GM20000 (cell line): ENCODE data around the gene NT5DC1.

ENCODE experiments used
- DNase-seq: peaks from one replicate; pipeline ENCODE4 v3.0.0; 2012; ENCODE audit warnings: low spot score
- TF ChIP-seq, protein P1 (sequence below): IDR thresholded peaks from 2 replicates; pipeline ENCODE4 v1.5.1; 2012; ENCODE audit warnings: mild to moderate bottlenecking, control low read depth; ENCODE audit errors: extremely low read depth, missing control alignments

Gene NT5DC1

DNA sequence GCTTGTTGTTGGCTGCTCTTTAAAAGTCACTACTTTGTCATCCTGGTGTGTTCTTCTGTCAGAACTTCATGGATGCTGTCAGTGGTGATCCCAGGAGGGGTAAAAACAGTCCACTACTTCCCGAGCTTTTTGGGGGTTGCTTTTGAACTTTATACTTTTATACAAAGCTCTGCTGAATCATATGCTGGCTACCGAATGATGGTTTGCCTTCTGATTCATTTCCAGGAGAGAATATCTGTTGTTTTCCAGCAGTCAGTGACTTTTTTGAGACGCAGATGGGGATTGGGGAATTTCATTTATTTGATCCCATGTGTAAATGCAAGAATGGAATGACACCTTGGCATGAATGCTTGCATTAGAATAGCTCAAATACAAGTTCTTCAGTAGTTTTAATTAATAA lies 58.0 kb downstream of the NT5DC1 start:
- TF ChIP-seq, protein P1, sequence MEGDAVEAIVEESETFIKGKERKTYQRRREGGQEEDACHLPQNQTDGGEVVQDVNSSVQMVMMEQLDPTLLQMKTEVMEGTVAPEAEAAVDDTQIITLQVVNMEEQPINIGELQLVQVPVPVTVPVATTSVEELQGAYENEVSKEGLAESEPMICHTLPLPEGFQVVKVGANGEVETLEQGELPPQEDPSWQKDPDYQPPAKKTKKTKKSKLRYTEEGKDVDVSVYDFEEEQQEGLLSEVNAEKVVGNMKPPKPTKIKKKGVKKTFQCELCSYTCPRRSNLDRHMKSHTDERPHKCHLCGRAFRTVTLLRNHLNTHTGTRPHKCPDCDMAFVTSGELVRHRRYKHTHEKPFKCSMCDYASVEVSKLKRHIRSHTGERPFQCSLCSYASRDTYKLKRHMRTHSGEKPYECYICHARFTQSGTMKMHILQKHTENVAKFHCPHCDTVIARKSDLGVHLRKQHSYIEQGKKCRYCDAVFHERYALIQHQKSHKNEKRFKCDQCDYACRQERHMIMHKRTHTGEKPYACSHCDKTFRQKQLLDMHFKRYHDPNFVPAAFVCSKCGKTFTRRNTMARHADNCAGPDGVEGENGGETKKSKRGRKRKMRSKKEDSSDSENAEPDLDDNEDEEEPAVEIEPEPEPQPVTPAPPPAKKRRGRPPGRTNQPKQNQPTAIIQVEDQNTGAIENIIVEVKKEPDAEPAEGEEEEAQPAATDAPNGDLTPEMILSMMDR = no peak
- DNase-seq = no peak

DNA sequence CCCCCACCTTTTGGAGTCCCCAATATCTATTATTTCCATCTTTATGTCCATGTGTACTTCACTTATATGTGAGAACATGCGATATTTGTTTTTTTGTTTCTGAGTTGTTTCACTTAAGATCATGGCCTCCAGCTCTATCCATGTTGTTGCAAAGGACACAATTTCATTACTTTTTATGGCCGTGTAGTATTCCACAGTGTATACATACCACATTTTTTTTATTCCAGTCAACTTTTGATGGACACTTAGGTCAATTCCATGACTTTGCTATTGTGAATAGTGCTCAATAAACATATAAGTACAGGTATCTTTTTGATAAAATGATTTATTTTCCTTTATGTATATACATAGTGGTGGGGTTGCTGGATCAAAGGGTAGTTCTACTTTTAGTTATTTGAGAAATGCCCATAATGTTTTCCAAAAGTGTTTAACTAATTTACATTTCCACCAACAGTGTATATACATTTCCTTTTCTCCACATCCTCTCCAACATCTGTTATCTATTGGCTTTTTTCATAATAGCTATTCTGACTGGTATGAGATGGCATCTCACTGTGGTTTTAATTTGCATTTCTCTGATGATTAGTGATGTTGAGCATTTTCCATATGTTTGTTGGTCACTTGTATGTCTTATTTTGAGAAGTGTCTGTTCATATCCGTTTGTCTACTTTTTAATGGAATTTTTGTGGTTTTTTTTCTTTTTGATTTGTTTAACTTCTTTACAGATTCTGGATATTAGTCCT lies 59.3 kb downstream of the NT5DC1 start:
- TF ChIP-seq, protein P1 = no peak
- DNase-seq = no peak

DNA sequence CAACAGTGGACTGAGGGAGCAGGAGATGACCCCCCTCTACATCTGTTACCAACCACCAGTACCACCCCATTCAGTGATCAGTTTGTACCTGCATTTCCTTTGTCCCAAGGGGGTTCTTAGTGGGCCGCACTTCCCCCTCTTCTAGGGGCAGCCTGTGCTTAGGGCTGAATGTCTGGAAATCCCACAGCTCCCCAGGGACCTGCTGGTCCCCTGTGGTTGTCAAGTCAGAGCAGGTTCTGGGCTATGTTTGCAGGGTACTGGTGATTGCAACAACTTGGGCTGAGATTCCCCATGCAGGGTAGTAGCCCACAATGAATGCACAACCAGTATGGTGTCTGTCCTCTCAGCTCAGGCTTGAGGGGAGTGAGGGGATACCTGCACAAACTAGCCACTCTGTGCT lies 64.9 kb downstream of the NT5DC1 start:
- DNase-seq = no peak
- TF ChIP-seq, protein P1 = no peak

DNA sequence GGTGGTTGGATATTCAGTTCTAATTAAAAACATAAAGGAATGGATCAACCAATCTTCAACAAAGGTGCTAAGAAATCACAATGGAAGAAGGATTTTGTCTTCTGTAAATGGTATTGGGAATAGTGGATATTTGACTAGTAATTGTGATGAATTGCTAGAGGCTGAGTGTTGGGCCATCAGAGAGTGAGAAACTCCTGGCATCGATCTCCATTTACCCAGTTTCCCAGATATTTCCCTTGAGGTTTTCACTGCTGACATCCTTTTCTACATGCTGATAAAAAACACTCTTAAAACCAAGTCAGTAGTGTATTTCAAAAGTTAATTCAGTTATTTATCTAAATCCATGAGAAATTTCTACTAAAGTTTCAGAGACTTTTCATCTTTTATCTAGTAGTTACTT lies 65.7 kb downstream of the NT5DC1 start:
- no peak for DNase-seq
- TF ChIP-seq, protein P1 = no peak

DNA sequence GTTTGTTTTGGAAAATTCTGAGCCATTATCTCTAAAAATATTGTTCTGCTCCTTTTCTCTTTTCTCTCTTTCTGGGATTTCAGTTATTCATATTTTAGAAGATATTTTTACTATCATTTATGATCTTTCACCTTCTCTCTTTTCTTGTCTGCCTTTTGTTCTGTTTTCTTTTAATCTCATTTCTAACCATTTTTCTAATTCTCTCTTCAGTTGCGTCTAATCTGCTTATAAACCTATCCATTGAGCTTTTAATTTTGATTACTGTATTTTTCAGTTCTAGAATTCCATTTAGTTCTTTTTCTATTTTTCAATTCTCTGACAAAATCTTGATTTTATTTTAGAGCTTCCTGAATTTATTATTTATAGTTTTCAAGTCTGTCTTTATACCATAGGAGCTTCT lies 67.5 kb downstream of the NT5DC1 start:
- TF ChIP-seq, protein P1 = no peak

DNA sequence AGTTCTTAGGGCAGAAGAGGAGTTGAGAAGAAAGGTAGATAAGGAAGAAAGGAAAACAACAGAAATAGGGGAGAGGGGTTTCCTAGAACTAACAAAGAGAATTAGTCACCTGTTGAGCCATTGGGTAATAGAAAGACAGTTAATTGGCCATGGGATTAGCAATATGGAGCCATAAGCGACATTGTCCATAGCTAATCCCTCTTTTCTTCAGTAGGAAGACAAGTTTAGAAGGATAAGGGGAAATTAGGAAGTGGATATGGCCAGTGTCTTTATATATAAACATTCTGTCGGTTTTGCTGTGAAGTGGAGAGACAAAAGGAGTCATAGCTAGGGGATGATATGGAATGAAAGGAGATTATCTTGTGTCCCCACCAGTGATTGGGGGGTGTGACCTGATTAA lies 69.2 kb downstream of the NT5DC1 start:
- DNase-seq = no peak
- TF ChIP-seq, protein P1 = no peak

More for the DNA sequence above, 67.5 kb downstream of the NT5DC1 start:
- DNase-seq = no peak

DNA sequence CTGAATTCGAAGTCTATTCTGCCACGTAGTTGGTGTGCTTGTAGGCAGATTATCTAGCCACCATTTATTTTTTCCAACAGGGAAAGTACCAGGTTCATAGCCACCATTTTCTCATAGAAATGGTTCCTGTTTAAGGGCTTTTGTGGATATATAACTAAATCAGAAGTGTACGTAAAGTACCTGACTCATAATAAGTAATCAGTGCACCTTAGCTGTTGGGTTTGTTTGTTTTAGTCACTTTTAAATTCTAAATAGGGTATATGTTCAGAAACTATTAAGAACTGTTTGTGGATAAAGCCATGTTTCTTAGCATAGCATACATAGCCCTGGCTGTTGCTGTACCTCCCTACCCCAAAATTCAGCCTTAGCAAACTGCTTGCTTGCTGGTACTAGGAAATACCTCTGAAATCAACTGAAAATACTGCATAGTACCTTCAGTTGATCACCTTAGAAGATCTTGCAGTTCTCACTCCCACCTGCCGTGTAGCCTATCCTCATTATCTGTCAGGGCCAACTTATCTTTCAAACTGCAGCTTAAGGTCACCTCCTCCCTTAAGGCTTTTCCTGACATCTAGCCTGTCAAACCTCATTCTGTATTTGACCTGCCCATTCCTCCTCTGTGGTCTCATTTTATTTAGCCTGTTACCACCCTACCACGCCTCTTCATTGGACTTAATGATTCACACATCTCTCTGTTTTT lies 69.9 kb downstream of the NT5DC1 start:
- TF ChIP-seq, protein P1 = no peak
- no peak for DNase-seq
